Measurements from ENCODE around the gene LENG8.
"Not testable (repeated sequence)": the region's sequence is repeated elsewhere in the genome, so short reads cannot be mapped to it uniquely, and the experiment has no call there.

DNA sequence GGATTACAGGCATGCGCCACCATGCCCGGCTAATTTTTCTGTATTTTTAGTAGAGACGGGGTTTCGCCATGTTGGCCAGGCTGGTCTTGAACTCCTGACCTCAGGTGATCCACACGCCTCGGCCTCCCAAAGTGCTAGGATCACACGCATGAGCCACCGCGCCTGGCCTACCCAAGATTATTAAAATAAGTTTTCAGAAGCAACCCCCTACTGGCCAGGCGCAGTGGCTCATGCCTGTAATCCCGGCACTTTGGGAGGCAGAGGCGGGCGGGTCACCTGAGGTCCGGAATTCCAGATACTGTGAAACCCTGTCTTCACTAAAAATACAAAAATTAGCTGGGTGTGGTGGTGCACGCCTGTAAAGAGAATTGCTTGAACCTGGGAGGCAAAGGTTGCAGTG lies 2.6 kb upstream of the LENG8 start:
- TF ChIP-seq, protein P1, sequence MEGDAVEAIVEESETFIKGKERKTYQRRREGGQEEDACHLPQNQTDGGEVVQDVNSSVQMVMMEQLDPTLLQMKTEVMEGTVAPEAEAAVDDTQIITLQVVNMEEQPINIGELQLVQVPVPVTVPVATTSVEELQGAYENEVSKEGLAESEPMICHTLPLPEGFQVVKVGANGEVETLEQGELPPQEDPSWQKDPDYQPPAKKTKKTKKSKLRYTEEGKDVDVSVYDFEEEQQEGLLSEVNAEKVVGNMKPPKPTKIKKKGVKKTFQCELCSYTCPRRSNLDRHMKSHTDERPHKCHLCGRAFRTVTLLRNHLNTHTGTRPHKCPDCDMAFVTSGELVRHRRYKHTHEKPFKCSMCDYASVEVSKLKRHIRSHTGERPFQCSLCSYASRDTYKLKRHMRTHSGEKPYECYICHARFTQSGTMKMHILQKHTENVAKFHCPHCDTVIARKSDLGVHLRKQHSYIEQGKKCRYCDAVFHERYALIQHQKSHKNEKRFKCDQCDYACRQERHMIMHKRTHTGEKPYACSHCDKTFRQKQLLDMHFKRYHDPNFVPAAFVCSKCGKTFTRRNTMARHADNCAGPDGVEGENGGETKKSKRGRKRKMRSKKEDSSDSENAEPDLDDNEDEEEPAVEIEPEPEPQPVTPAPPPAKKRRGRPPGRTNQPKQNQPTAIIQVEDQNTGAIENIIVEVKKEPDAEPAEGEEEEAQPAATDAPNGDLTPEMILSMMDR (IDR thresholded peaks at IDR 0.05; ENCODE audit: insufficient read depth, low read length) = not testable (repeated sequence)
- TF ChIP-seq POLR2AphosphoS5 (IDR thresholded peaks at IDR 0.05; ENCODE audit: low read depth); SPI1 (IDR thresholded peaks at IDR 0.05; ENCODE audit: borderline replicate concordance, low read depth); REST (IDR thresholded peaks at IDR 0.05; ENCODE audit: insufficient replicate concordance, low read depth): not testable (repeated sequence)

Measured in HL-60 (cell line).